PC-9 (cell line): ENCODE results near the gene BTBD16. TPM values are rescaled to one million over a fixed set of nuclear protein-coding genes. Genes with fewer than 3 reads are reported as not detected.

Experiments used
- BruUV-seq: library from RNA; stranded (reverse); fragments of 400-500 nt; replicated peaks from 2 replicates; lab custom pipeline; 2021; lab: Mats Ljungman, UMichigan
- CTCF ChIA-PET: fragments of 300-600 bp; sonication (Branson Sonifier 250); formaldehyde crosslinking; loops from one replicate; lab custom pipeline; 2022; ENCODE audit warnings: antibody characterized with exemption; lab: Charles Lee
- POLR2A ChIA-PET: fragments of 300-600 bp; sonication (Branson Sonifier 250); formaldehyde crosslinking; loops from one replicate; lab custom pipeline; 2022; ENCODE audit warnings: antibody characterized with exemption; ENCODE audit not compliant: unreplicated experiment; lab: Charles Lee
- DNase-seq, 2 experiments: peaks; one replicate each; pipeline versions ENCODE4 v3.0.0 to v3.0.0-alpha.2; 2015 to 2022; ENCODE audit warnings: mixed read lengths in 1 of 2
- H2AFZ ChIP-seq: fragments of 200-600 bp; sonication (generic); 2 replicates; pipeline ENCODE4 v1.8.1; 2017; ENCODE audit warnings: antibody characterized with exemption
- H3F3A ChIP-seq: fragments of 200-600 bp; sonication (generic); 2 replicates; pipeline ENCODE4 v1.8.1; 2017; ENCODE audit warnings: antibody characterized with exemption, mild to moderate bottlenecking, low read depth; ENCODE audit not compliant: insufficient read depth
- H3K27ac ChIP-seq: fragments of 200-600 bp; sonication (generic); 2 replicates; pipeline ENCODE4 v1.6.1; 2016; ENCODE audit warnings: mixed run types
- H3K27me3 ChIP-seq: fragments of 200-600 bp; sonication (generic); 2 replicates; pipeline ENCODE4 v1.6.1; 2016; ENCODE audit warnings: low read depth, mixed run types; ENCODE audit not compliant: insufficient read depth
- H3K36me3 ChIP-seq: fragments of 200-600 bp; sonication (generic); 2 replicates; pipeline ENCODE4 v1.6.1; 2016; ENCODE audit warnings: low read depth, mixed run types
- H3K4me1 ChIP-seq: fragments of 200-600 bp; sonication (generic); replicated peaks from 2 replicates; pipeline ENCODE4 v1.6.1; 2016; ENCODE audit warnings: mixed run types; ENCODE audit not compliant: insufficient read depth
- H3K4me2 ChIP-seq: fragments of 200-600 bp; sonication (generic); 2 replicates; pipeline ENCODE4 v1.6.1; 2017; ENCODE audit warnings: mixed run types
- H3K4me3 ChIP-seq: fragments of 200-600 bp; sonication (generic); 2 replicates; pipeline ENCODE4 v1.6.1; 2016; ENCODE audit warnings: mixed run types
- H3K79me2 ChIP-seq: fragments of 200-600 bp; sonication (generic); 2 replicates; pipeline ENCODE4 v1.6.1; 2017; ENCODE audit warnings: low read depth, mixed run types
- H3K9me2 ChIP-seq: fragments of 200-600 bp; sonication (generic); 2 replicates; pipeline ENCODE4 v1.8.1; 2017; ENCODE audit warnings: mild to moderate bottlenecking; ENCODE audit not compliant: insufficient read depth
- H3K9me3 ChIP-seq: fragments of 200-600 bp; sonication (generic); 2 replicates; pipeline ENCODE4 v1.8.1; 2016; ENCODE audit warnings: low read depth; ENCODE audit not compliant: insufficient read depth
- H4K20me1 ChIP-seq: fragments of 200-600 bp; sonication (generic); 2 replicates; pipeline ENCODE4 v1.8.1; 2017; ENCODE audit not compliant: insufficient read depth
- EZH2 ChIP-seq: fragments of 200-600 bp; sonication (generic); IDR thresholded peaks from 2 replicates; pipeline ENCODE4 v1.8.0; 2017; ENCODE audit warnings: antibody characterized with exemption, low read depth
- intact Hi-C: fragments of 100-400 bp; cut with micrococcal nuclease; formaldehyde crosslinking; loops from one replicate; pipeline ENCODE4 v1.10.0; 2022; ENCODE audit not compliant: unreplicated experiment
- total RNA-seq: library from RNA; stranded (reverse); gene quantifications from 2 replicates; pipeline ENCODE4 v1.2.3, GENCODE V29; 2021
- TF ChIP-seq, protein P1 (sequence below): fragments of 200-600 bp; sonication (generic); conservative IDR thresholded peaks from 2 replicates; pipeline ENCODE4 v1.6.1; 2017; ENCODE audit warnings: mixed run types, antibody characterized with exemption, mild to moderate bottlenecking, moderate library complexity

Gene BTBD16
- total RNA-seq, 1 experiment from 2014 or later = 0.37 TPM

DNA sequence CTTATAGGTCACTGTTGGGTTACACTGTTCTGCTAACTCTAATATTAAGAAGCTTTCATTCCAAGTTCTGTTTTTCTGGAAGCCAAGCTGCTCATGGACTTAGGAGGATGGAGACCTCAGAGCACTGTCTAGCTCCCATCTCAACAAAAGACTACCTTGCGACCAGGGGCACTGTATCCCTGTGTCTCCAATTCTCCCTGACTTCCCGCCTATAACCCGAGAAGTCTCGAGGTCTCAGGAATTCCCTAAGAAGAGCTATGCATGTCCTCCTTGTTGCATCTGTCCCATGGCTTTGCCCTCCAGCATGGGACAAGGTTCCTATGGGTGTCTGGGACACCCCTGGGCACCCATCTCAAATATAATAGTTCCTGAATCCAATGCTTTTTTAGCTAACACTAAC lies 31.2 kb downstream of the BTBD16 start:
- no peak overlapping the region for H2AFZ ChIP-seq
- intact Hi-C loops = no loop called here
- BruUV-seq = no TSS peak
- no peak for TF ChIP-seq EZH2
- TF ChIP-seq, protein P1, sequence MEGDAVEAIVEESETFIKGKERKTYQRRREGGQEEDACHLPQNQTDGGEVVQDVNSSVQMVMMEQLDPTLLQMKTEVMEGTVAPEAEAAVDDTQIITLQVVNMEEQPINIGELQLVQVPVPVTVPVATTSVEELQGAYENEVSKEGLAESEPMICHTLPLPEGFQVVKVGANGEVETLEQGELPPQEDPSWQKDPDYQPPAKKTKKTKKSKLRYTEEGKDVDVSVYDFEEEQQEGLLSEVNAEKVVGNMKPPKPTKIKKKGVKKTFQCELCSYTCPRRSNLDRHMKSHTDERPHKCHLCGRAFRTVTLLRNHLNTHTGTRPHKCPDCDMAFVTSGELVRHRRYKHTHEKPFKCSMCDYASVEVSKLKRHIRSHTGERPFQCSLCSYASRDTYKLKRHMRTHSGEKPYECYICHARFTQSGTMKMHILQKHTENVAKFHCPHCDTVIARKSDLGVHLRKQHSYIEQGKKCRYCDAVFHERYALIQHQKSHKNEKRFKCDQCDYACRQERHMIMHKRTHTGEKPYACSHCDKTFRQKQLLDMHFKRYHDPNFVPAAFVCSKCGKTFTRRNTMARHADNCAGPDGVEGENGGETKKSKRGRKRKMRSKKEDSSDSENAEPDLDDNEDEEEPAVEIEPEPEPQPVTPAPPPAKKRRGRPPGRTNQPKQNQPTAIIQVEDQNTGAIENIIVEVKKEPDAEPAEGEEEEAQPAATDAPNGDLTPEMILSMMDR = no peak
- peaks cover 5% of the 10 kb centered on the region; the same call in 1 of the 2 replicates for H3F3A ChIP-seq
- H3K4me1 ChIP-seq = peaks cover 5% of the 10 kb centered on the region; the same call in 1 of the 2 replicates
- no peak for DNase-seq
- ChIA-PET POLR2A (no interaction called here), CTCF (no interaction called here)
- no peak overlapping the region for H3K4me3 ChIP-seq
- H3K4me2 ChIP-seq = no peak overlapping the region
- no peaks in the 10 kb centered on the region for H3K9me3 ChIP-seq
- no peaks in the 10 kb centered on the region for H4K20me1 ChIP-seq
- no peaks in the 10 kb centered on the region for H3K79me2 ChIP-seq
- no peak overlapping the region for H3K27ac ChIP-seq
- H3K9me2 ChIP-seq = no peaks in the 10 kb centered on the region
- H3K36me3 ChIP-seq = no peaks in the 10 kb centered on the region
- no peaks in the 10 kb centered on the region for H3K27me3 ChIP-seq

DNA sequence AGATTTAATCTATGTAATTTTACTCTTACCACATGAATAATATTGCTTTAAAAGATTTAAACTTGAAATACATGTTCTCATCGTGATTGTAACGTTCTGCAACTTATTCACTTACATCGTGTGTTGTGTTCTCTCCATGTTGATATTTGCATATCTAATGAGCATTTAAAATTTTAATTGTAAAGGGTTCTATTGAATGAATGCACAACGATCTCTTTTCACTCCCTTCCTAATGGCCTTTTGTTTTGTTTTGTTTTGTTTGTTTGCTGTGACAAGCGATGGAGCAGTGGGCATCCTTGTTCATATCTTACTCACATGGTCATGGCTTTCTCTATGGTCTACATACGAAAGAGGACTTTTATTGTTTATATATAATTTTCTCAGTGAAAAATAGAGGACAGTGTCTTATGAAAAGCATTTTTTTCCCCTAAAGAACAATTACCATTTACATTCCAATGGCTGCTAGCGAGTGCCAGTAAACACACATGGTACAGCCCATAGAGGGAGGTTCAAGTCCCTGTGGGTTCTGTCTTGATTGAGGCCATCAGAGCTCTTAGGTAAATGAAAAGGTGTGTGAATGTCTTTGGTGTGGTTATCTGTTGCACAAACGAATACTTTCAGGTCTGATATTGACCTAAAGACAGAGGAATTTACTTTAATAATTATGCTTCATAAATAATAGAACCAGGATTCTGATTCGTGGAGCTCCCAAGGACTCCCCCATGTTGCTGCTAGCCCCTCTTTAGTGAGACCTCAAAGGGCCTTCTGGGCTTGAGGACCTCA lies 32.4 kb downstream of the BTBD16 start:
- CTCF ChIA-PET = no interaction called here
- no TSS peak for BruUV-seq
- H3K27ac ChIP-seq = no peak overlapping the region

DNA sequence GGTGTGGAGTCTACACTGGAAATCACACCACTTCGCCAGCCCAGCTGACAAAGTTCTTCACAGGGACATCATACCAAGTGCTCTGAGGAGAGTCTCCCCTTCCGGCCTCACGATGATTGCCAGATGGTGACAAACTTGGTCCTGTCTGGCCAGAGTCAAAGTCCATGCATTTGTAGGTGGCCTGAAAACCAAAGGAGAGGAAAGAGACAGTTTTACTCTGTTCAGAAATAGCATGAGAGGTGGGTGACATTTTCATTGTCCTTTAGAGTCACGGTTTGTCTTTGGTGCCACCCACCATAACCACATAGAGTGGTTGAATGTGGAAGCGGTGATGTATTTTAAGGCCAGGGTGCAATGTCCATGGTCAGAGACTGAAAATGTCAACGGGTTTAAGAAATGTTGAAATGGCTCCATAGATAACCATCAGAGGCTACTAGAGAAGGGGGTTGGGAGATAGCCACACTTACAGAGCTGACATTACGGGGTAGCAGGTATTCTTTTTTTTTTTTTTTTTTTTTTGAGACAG lies 33.0 kb downstream of the BTBD16 start:
- no peaks in the 10 kb centered on the region for H3K79me2 ChIP-seq
- intact Hi-C loops = no loop called here
- no peaks in the 10 kb centered on the region for H3K9me3 ChIP-seq
- H3K9me2 ChIP-seq = no peaks in the 10 kb centered on the region
- H3K27me3 ChIP-seq = no peaks in the 10 kb centered on the region
- no TSS peak for BruUV-seq
- no peak overlapping the region for H3K4me3 ChIP-seq
- no peak for TF ChIP-seq EZH2
- TF ChIP-seq, protein P1 = no peak
- no peak overlapping the region for H3K4me2 ChIP-seq
- POLR2A ChIA-PET = no interaction called here
- DNase-seq = no peak
- H3K27ac ChIP-seq = no peak overlapping the region
- no peak overlapping the region for H2AFZ ChIP-seq
- H3K36me3 ChIP-seq = no peaks in the 10 kb centered on the region
- no peaks in the 10 kb centered on the region for H4K20me1 ChIP-seq
- peaks cover 9% of the 10 kb centered on the region; the same call in 1 of the 2 replicates for H3F3A ChIP-seq
- H3K4me1 ChIP-seq = peaks cover 22% of the 10 kb centered on the region
- CTCF ChIA-PET = no interaction called here

More for the DNA sequence above, 32.4 kb downstream of the BTBD16 start:
- Histone ChIP-seq H3K4me1 (peaks cover 17% of the 10 kb centered on the region), H2AFZ (no peak overlapping the region), H3K9me2 (no peaks in the 10 kb centered on the region), H3K27me3 (no peaks in the 10 kb centered on the region), H3K9me3 (no peaks in the 10 kb centered on the region), H4K20me1 (no peaks in the 10 kb centered on the region), H3F3A (peaks cover 9% of the 10 kb centered on the region; the same call in 1 of the 2 replicates), H3K79me2 (no peaks in the 10 kb centered on the region), H3K36me3 (no peaks in the 10 kb centered on the region), H3K4me3 (no peak overlapping the region), H3K4me2 (no peak overlapping the region)
- TF ChIP-seq, protein P1 = no peak
- TF ChIP-seq EZH2 = no peak
- intact Hi-C loops = no loop called here
- POLR2A ChIA-PET = no interaction called here
- no peak for DNase-seq
